Measurements from ENCODE around the gene SPATS2.
"Not testable (repeated sequence)": the region's sequence is repeated elsewhere in the genome, so short reads cannot be mapped to it uniquely, and the experiment has no call there.

Gene SPATS2

GRCh38 chr12:49330032-49330619 lies 37.1 kb upstream of the SPATS2 start:
- no CpG with 5 or more reads among the region's 7 CpGs for WGBS (ENCODE audit: insufficient coverage, insufficient read length)
- Histone ChIP-seq H3K9me3 (ENCODE audit: control insufficient read depth, insufficient read depth, low read length) (no peaks in the 10 kb centered on the region), H3K36me3 (ENCODE audit: control insufficient read depth, insufficient read depth, low read length) (peaks cover 28% of the 10 kb centered on the region), H3K4me3 (ENCODE audit: low read length) (no peak overlapping the region), H3K4me1 (ENCODE audit: control insufficient read depth, insufficient read depth, low read length) (no peaks in the 10 kb centered on the region), H3K27ac (ENCODE audit: low read length) (no peak overlapping the region), H3K27me3 (ENCODE audit: control insufficient read depth, insufficient read depth, low read length) (peaks cover 33% of the 10 kb centered on the region)
- DNase-seq (ENCODE audit: low read depth, low spot score) = no peak

- Histone ChIP-seq H3K27ac (ENCODE audit: low read length) (no peak overlapping the region), H3K36me3 (ENCODE audit: control insufficient read depth, insufficient read depth, low read length) (peaks cover 24% of the 10 kb centered on the region), H3K4me1 (ENCODE audit: control insufficient read depth, insufficient read depth, low read length) (no peaks in the 10 kb centered on the region), H3K27me3 (ENCODE audit: control insufficient read depth, insufficient read depth, low read length) (peaks cover 40% of the 10 kb centered on the region), H3K9me3 (ENCODE audit: control insufficient read depth, insufficient read depth, low read length) (no peaks in the 10 kb centered on the region), H3K4me3 (ENCODE audit: low read length) (no peak overlapping the region)
- WGBS (ENCODE audit: insufficient coverage, insufficient read length) = no CpG with 5 or more reads among the region's 14 CpGs
- no peak for DNase-seq (ENCODE audit: low read depth, low spot score)
Observed at GRCh38 chr12:49330631-49331379, 36.5 kb upstream of the SPATS2 start.

DNA sequence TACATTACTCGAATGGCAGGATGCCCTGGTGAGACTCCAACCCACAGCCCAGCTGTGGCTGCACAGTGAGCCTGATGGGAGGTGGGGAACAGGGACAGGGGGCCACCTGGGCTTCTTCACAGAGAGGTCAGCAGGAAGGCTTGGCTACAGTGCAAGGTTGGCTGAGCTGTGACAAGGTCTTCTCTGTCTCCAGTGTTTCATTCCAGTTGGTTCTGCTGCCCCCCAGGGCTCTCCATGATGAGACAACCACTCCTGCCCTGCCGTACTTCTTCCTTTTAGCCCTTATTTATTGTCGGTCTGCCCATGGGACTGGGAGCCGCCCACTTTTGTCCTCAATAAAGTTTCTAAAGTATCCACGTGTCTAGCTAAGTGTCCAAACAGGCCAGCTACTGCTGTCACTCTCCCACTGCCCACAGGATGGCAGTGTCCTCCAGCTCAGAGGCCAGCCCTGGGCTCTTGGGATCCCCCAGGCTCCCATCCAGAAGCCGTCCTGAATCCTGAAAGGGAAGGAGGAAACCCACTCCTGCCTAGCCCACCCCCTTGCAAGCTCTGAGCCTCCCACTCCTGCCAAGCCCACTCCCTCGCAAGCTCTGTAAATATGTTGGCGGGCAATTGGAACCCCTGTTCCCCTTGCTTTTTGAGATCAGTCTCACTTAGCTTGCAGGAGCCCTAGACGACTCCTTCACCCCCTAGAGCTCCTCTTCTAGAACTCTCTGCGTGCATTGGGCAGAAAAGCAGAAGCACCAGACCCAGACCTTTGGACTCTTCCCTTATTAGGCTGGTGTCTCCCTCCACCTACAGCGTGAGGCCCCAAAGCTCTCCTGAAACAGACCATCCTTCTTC lies 35.7 kb upstream of the SPATS2 start:
- H3K9me3 ChIP-seq (ENCODE audit: control insufficient read depth, insufficient read depth, low read length) = no peaks in the 10 kb centered on the region
- H3K27me3 ChIP-seq (ENCODE audit: control insufficient read depth, insufficient read depth, low read length) = peaks cover 47% of the 10 kb centered on the region
- no CpG with 5 or more reads among the region's 11 CpGs for WGBS (ENCODE audit: insufficient coverage, insufficient read length)
- H3K36me3 ChIP-seq (ENCODE audit: control insufficient read depth, insufficient read depth, low read length) = peaks cover 22% of the 10 kb centered on the region
- H3K27ac ChIP-seq (ENCODE audit: low read length) = no peak overlapping the region
- DNase-seq (ENCODE audit: low read depth, low spot score) = no peak
- H3K4me1 ChIP-seq (ENCODE audit: control insufficient read depth, insufficient read depth, low read length) = peaks cover 2% of the 10 kb centered on the region; the same call in 1 of the 2 replicates
- no peak overlapping the region for H3K4me3 ChIP-seq (ENCODE audit: low read length)

GRCh38 chr12:49332441-49332861 lies 34.8 kb upstream of the SPATS2 start:
- Histone ChIP-seq H3K27me3 (ENCODE audit: control insufficient read depth, insufficient read depth, low read length) (peaks cover 54% of the 10 kb centered on the region), H3K4me1 (ENCODE audit: control insufficient read depth, insufficient read depth, low read length) (peaks cover 2% of the 10 kb centered on the region; the same call in 1 of the 2 replicates), H3K36me3 (ENCODE audit: control insufficient read depth, insufficient read depth, low read length) (peaks cover 15% of the 10 kb centered on the region), H3K9me3 (ENCODE audit: control insufficient read depth, insufficient read depth, low read length) (no peaks in the 10 kb centered on the region), H3K27ac (ENCODE audit: low read length) (no peak overlapping the region), H3K4me3 (ENCODE audit: low read length) (peak overlapping the region; percentile 17; the same call in 1 of the 2 replicates)
- WGBS (ENCODE audit: insufficient coverage, insufficient read length) = no CpG with 5 or more reads among the region's 17 CpGs
- no peak for DNase-seq (ENCODE audit: low read depth, low spot score)

DNA sequence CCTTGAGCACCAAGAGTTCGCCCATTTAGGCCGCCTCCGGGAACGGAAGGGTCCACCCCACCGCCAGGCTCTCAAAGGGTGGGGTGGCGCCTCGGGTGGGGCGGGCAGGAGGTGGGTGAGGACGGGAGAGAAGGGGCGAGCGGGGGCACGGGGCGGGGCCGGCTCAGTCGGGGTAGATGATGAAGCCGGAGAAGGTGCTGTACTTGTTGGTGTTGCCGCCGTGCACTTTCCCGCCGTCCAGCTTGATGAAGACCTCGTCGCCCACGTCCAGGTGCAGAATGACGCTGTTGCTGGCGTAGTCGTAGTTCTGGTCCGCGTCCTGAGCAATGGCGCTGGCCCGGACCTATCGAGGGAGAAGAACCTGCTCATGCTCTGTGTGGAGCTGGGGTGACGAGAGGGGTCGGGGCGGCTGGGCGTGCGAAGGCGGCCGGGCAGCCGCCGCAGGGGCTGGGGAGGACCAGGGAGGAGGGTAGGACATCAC lies 34.3 kb upstream of the SPATS2 start:
- H3K36me3 ChIP-seq (ENCODE audit: control insufficient read depth, insufficient read depth, low read length) = peaks cover 15% of the 10 kb centered on the region
- WGBS (ENCODE audit: insufficient coverage, insufficient read length) = no CpG with 5 or more reads among the region's 40 CpGs
- peak overlapping the region; percentile 17; the same call in 1 of the 2 replicates for H3K4me3 ChIP-seq (ENCODE audit: low read length)
- no peaks in the 10 kb centered on the region for H3K9me3 ChIP-seq (ENCODE audit: control insufficient read depth, insufficient read depth, low read length)
- DNase-seq (ENCODE audit: low read depth, low spot score) = no peak
- H3K27ac ChIP-seq (ENCODE audit: low read length) = no peak overlapping the region
- H3K27me3 ChIP-seq (ENCODE audit: control insufficient read depth, insufficient read depth, low read length) = peaks cover 59% of the 10 kb centered on the region
- H3K4me1 ChIP-seq (ENCODE audit: control insufficient read depth, insufficient read depth, low read length) = peaks cover 3% of the 10 kb centered on the region

GRCh38 chr12:49333778-49334177 lies 33.5 kb upstream of the SPATS2 start:
- no CpG with 5 or more reads among the region's 21 CpGs for WGBS (ENCODE audit: insufficient coverage, insufficient read length)
- H3K9me3 ChIP-seq (ENCODE audit: control insufficient read depth, insufficient read depth, low read length); H3K27ac ChIP-seq (ENCODE audit: low read length); H3K4me1 ChIP-seq (ENCODE audit: control insufficient read depth, insufficient read depth, low read length); H3K4me3 ChIP-seq (ENCODE audit: low read length); DNase-seq (ENCODE audit: low read depth, low spot score): not testable (repeated sequence)
- peaks cover 15% of the 10 kb centered on the region for H3K36me3 ChIP-seq (ENCODE audit: control insufficient read depth, insufficient read depth, low read length)
- peaks cover 67% of the 10 kb centered on the region for H3K27me3 ChIP-seq (ENCODE audit: control insufficient read depth, insufficient read depth, low read length)

DNA sequence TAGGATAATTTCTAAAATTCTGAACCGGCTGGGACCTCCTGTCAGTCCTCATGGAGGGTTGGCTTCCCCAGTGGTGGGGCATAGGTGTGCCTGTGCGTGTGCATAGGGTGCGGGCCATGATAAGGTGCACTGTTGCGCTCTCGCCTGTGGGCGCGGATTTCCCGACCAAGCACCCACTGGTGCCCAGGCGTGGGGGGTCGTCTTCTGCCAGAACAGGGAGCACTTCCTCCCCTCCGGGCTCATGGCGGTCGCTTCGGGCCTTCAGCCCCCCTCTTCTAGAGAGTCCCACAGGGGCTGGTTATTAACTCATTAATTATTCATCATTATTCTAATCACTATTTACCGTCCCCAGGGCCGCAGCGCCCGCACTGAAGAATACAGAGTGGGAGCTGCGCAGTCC lies 33.0 kb upstream of the SPATS2 start:
- H3K9me3 ChIP-seq (ENCODE audit: control insufficient read depth, insufficient read depth, low read length) = no peaks in the 10 kb centered on the region
- DNase-seq (ENCODE audit: low read depth, low spot score) = no peak

DNA sequence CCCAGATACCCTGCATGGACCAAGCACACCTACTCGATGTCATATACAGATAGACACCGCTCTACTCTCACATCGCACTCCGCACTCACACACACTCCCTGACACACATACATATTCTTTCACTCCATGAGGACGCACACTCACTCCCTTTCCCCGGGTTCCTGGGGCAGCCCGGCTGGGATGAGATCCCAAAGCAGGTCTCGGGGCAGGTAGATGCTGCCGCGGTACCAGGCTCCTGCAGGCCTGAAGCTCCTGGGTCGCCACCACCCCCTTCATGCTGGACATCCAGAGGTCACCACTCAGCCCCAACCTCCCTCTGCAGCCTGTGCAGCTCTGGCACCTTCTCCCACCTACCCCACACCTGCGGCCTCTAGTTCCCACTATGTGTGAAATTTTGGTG lies 32.6 kb upstream of the SPATS2 start:
- no peak overlapping the region for H3K27ac ChIP-seq (ENCODE audit: low read length)
- no peaks in the 10 kb centered on the region for H3K9me3 ChIP-seq (ENCODE audit: control insufficient read depth, insufficient read depth, low read length)
- H3K4me3 ChIP-seq (ENCODE audit: low read length) = no peak overlapping the region
- peaks cover 7% of the 10 kb centered on the region for H3K36me3 ChIP-seq (ENCODE audit: control insufficient read depth, insufficient read depth, low read length)
- H3K27me3 ChIP-seq (ENCODE audit: control insufficient read depth, insufficient read depth, low read length) = peaks cover 76% of the 10 kb centered on the region
- H3K4me1 ChIP-seq (ENCODE audit: control insufficient read depth, insufficient read depth, low read length) = peaks cover 6% of the 10 kb centered on the region
- DNase-seq (ENCODE audit: low read depth, low spot score) = no peak
- WGBS (ENCODE audit: insufficient coverage, insufficient read length) = 100% methylated on average over 3 of the region's 12 CpGs

More for the DNA sequence above, 33.0 kb upstream of the SPATS2 start:
- Histone ChIP-seq H3K36me3 (ENCODE audit: control insufficient read depth, insufficient read depth, low read length) (peaks cover 10% of the 10 kb centered on the region), H3K27me3 (ENCODE audit: control insufficient read depth, insufficient read depth, low read length) (peaks cover 72% of the 10 kb centered on the region), H3K4me3 (ENCODE audit: low read length) (no peak overlapping the region), H3K27ac (ENCODE audit: low read length) (no peak overlapping the region), H3K4me1 (ENCODE audit: control insufficient read depth, insufficient read depth, low read length) (peaks cover 6% of the 10 kb centered on the region)
- whole genome bisulfite sequencing (ENCODE audit: insufficient coverage, insufficient read length) = no CpG with 5 or more reads among the region's 19 CpGs

DNA sequence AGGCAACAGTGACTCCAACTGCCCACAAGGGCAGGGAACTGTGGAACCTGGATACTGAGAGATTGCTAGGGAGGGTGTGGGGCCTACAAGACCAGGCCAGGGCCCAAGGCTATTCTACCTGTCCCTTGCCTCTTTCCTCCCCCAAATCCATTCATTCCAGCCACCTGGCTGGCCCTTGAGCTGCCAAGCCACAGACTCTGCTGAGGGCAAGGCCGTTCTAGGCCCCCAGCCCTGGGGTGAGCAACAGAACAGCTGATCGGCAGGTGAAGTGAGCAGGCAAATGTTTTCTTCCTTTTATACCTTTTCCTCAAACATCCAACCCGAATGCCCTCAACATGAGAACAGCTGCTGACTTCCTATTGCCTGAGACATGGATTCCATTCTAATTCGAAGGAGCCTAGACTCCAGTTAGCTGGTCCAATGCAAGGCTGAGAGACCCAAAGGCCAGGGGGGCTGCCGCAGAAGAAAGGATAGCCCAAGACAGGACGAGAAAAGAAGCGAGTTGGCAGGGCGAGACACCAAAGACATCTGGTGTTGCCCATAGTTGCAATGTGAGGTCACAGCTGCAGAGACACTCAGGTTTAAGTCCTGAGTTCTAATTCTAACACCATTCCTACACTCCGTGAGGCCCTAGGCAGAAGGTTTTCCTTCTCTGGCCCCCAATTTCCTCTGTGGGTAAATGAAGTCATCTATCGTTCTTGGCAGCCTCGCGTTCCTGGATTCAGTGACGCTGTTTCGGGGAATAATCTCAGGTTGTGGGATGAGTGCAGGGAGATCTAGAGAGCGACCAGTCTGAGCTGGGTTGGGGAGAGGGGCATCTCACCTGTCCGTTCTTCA lies 31.9 kb upstream of the SPATS2 start:
- H3K9me3 ChIP-seq (ENCODE audit: control insufficient read depth, insufficient read depth, low read length) = no peaks in the 10 kb centered on the region
- WGBS (ENCODE audit: insufficient coverage, insufficient read length) = no CpG with 5 or more reads among the region's 16 CpGs
- peaks cover 4% of the 10 kb centered on the region for H3K36me3 ChIP-seq (ENCODE audit: control insufficient read depth, insufficient read depth, low read length)
- peaks cover 83% of the 10 kb centered on the region for H3K27me3 ChIP-seq (ENCODE audit: control insufficient read depth, insufficient read depth, low read length)
- peaks cover 6% of the 10 kb centered on the region for H3K4me1 ChIP-seq (ENCODE audit: control insufficient read depth, insufficient read depth, low read length)
- H3K27ac ChIP-seq (ENCODE audit: low read length) = no peak overlapping the region
- H3K4me3 ChIP-seq (ENCODE audit: low read length) = no peak overlapping the region
- no peak for DNase-seq (ENCODE audit: low read depth, low spot score)

All from iPS DF 6.9 (cell line).